IPS DF 6.9 (cell line): ENCODE results near the gene SCNN1A.
"Not testable (repeated sequence)": the region's sequence is repeated elsewhere in the genome, so short reads cannot be mapped to it uniquely, and the experiment has no call there.

Experiments used
- DNase-seq: peaks from one replicate; pipeline ENCODE4 v3.0.0-alpha.2; 2013; ENCODE audit warnings: low read depth, low spot score
- H3K27ac ChIP-seq: one replicate; pipeline ENCODE4 v1.5.1; 2013; ENCODE audit warnings: low read length, control low read depth
- H3K27me3 ChIP-seq: 2 replicates; pipeline ENCODE4 v1.6.1; 2013; ENCODE audit warnings: mild to moderate bottlenecking, low read length; ENCODE audit not compliant: control insufficient read depth, insufficient read depth
- H3K36me3 ChIP-seq: 2 replicates; pipeline ENCODE4 v1.6.1; 2013; ENCODE audit warnings: low read length; ENCODE audit not compliant: control insufficient read depth, insufficient read depth
- H3K4me1 ChIP-seq: 2 replicates; pipeline ENCODE4 v1.6.1; 2013; ENCODE audit warnings: low read length; ENCODE audit not compliant: control insufficient read depth, insufficient read depth
- H3K4me3 ChIP-seq: 2 replicates; pipeline ENCODE4 v1.5.1; 2013; ENCODE audit warnings: mild to moderate bottlenecking, low read length
- H3K9me3 ChIP-seq: 2 replicates; pipeline ENCODE4 v1.6.1; 2013; ENCODE audit warnings: low read length, inconsistent platforms; ENCODE audit not compliant: control insufficient read depth, insufficient read depth
- WGBS: extraction: QIAGEN DNeasy Blood & Tissue Kit; methylation state at CpG from one replicate; pipeline ENCODE4 v1.1.7; 2013; ENCODE audit warnings: mixed read lengths, missing lambda C conversion rate; ENCODE audit not compliant: insufficient read length, insufficient coverage; 5-methylcytosine and 5-hydroxymethylcytosine counted together

Gene SCNN1A

DNA sequence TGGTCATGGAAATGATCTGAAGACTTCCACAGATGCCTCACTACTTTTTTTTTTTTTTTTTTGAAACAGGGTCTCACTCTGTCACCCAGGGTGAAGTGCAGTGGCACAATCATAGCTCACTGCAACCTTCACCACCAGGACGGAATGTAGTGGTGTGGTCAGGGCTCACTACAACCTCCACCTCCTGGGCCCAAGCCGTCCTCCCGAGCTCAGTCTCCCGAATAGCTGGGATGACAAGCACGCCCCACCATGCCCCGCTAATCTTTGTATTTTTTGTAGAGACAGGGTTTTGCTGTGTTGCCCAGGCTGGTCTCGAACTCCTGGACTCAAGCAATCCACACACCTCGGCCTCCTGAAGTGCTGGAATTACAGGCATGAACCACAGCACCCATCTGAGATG, 36.8 kb downstream of the SCNN1A start:
- H3K27me3 ChIP-seq, H3K4me3 ChIP-seq, H3K36me3 ChIP-seq, DNase-seq, H3K27ac ChIP-seq, H3K9me3 ChIP-seq: not testable (repeated sequence)
- H3K4me1 ChIP-seq: peaks cover 22% of the 10 kb centered on the region
- no CpG with 5 or more reads among the region's 8 CpGs for WGBS

DNA sequence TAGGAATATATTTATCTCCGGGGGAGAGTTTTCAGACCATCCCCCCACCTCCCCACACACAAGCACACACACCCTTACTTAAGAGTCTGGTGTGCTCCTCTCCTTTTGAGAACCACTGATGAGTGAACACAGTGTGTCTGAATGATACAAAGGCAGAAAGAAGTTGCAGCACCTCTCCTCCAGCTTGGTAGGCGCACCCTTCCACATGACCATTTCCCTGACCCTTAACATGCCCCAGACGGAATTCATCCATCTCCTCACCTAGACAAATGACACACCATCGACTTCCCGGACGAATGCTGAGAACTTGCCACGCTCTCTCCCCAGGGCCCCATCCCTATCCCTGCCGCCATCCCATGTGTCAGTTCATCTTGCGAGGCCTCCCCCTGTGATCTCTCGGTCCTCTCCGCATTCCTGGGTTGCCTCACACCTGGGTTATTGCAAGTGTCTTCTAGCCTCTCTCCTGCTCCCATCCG, 37.4 kb downstream of the SCNN1A start:
- no CpG with 5 or more reads among the region's 12 CpGs for WGBS
- H3K9me3 ChIP-seq: no peaks in the 10 kb centered on the region
- H3K4me1 ChIP-seq: peaks cover 22% of the 10 kb centered on the region

DNA sequence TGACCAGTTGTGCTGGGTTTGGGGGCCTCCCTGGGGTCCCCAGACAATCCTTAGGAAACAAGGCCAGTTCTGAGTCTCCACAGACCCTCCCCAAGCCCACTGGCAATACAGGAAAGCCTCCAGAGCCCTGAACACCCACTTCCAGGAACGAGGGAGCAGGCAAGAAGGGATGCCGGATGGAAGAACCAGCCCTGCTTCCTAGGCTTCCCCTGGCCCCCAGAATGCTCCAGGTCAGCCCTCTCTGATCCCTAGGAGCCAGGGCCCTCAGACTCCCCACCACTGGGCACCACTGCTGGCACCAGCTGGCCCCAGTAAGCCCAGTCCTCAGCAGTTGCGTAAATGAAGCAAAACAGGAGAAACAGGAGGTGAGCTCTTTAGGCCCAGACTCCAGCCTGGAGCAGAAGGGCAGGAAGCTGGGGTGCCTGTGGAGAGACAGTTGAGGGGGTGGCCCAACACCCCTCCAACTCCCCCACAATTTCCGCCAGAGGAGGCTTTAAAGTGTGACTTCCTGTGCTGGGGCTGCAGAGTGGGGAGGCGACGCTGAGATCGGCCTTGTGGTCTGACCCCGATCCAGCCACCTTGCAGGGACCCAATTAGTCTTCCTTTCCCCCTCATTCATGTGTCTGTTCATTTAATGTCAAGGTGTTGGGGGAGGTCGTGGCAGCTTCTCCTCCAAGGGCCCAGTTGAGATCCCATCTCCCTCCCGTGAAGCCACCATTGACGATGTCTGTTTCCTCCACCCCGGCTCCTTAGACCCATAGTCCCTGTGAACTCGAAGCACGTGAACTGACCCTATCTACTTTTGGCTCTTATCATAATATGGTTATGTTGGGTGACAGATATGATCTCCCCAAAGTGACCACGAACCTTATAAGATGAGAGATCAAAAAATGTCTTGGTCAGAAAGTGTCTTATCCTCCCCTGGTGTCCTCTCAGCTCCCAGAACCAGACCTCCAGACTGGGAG, 38.2 kb downstream of the SCNN1A start:
- Histone ChIP-seq H3K27ac (peak overlapping the region; percentile 21), H3K4me1 (peaks cover 22% of the 10 kb centered on the region), H3K27me3 (no peaks in the 10 kb centered on the region), H3K36me3 (peaks cover 12% of the 10 kb centered on the region), H3K9me3 (no peaks in the 10 kb centered on the region), H3K4me3 (no peak overlapping the region)
- WGBS: no CpG with 5 or more reads among the region's 15 CpGs
- DNase-seq: no peak

More for the DNA sequence above, 37.4 kb downstream of the SCNN1A start:
- H3K4me3 ChIP-seq: no peak overlapping the region
- DNase-seq: no peak
- H3K27ac ChIP-seq: no peak overlapping the region
- peaks cover 8% of the 10 kb centered on the region for H3K36me3 ChIP-seq
- H3K27me3 ChIP-seq: no peaks in the 10 kb centered on the region

DNA sequence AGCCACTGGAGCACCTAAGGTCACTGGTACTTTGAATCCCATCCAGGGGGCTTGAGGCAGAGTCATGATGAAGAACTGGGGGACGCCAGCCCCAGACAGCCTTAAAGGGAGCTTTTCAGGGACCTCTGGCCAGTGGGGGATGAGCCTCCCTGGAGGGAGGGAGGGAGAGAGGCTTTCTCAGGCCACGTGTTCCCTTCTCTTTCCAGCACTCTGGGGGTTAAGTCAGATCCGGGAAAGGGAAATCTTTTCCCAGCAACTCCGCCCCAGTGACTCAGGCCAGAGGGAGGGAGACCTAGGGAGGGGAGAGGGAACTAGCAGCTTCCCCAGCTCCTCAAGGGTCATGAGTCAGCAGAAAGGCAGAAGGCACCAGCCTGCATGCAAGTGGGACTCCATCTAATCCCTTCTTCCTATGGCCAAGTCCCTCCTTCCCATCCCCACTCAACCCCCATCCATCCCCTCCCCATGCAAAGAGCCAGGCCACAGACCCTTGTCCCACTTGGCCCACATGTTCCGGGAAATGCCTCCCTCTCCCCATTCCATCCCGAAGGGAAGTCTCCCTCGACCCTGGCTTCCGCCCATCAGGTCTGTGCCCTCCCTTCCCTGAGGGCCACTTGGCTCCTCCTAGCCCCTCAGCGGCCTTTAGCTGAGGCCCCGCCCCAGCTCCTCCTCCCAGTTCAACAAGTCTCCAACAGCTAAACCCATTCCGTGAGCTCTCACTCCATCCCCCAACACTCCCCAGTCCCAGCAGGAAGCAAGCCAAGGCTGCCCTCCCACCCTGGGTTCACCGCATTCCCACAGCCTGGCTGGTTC, 39.1 kb downstream of the SCNN1A start:
- H3K36me3 ChIP-seq: peaks cover 12% of the 10 kb centered on the region
- peak overlapping the region; percentile 2; the same call in 1 of the 2 replicates for H3K4me3 ChIP-seq
- WGBS: no CpG with 5 or more reads among the region's 12 CpGs
- peak overlapping the region; percentile 55 for H3K27ac ChIP-seq
- peaks cover 20% of the 10 kb centered on the region for H3K4me1 ChIP-seq
- peak; percentile 96 for DNase-seq
- no peaks in the 10 kb centered on the region for H3K9me3 ChIP-seq
- H3K27me3 ChIP-seq: no peaks in the 10 kb centered on the region

DNA sequence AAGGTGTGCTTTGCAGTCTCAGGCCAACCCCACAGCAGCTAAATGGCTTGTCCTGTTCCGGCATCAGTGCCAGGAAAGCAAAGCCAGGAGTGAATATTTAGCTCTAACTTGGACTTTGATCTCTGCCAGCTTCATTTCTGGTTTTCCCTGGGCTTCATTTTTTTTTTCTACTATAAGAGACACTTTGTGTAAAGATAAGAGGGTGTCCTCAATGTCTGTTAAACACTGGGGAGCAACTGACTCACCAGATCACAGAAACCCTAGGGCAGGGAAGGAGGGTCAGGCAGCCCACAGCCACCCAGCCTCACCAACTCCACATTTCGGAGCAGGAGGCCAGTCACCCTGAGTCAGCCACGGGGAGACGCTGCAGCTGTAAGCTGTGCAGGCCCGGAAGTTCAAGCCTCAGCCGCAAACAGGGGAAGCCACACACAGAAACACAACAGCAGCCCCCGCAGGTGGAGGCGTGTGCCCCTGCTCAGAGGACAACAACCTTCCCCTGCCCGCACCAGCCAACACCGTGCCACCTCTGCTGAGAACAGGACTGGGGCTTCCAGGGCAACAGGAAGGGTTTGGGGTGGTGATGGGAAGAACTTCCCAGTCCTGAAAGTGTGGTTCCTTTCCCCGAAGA, 39.8 kb downstream of the SCNN1A start:
- Histone ChIP-seq H3K4me1 (peaks cover 20% of the 10 kb centered on the region), H3K27me3 (no peaks in the 10 kb centered on the region), H3K4me3 (no peak overlapping the region), H3K27ac (peak overlapping the region; percentile 55), H3K9me3 (no peaks in the 10 kb centered on the region), H3K36me3 (peaks cover 12% of the 10 kb centered on the region)
- DNase-seq: no peak
- WGBS: no CpG with 5 or more reads among the region's 11 CpGs

DNA sequence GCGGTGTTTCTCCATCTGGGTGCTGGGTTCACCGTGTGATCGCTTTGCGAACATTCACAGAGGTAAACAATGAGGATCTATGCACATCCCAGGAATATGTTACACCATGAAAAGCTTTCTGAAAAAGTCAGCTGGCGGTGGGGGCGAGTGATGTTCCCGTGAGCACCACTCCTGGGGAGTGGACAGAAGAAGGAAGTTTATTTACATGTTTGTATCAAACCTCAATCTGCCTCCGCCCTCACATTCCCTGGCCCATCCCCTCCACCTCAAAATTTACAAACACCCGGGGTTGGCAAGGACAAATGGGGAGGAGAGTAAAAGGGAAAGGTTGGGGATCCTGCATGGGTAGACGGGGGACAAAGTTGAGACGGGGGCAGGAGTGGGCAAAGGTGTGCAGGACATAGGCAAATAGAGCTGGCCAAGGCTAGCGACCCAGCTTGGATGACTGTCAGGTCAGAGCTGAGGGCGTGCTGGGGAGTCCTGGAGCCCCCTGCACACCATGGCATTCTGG, 40.4 kb downstream of the SCNN1A start:
- DNase-seq: no peak
- no peaks in the 10 kb centered on the region for H3K9me3 ChIP-seq
- H3K36me3 ChIP-seq: peaks cover 12% of the 10 kb centered on the region
- no peak overlapping the region for H3K4me3 ChIP-seq
- WGBS: no CpG with 5 or more reads among the region's 13 CpGs
- peaks cover 20% of the 10 kb centered on the region for H3K4me1 ChIP-seq
- no peak overlapping the region for H3K27ac ChIP-seq
- no peaks in the 10 kb centered on the region for H3K27me3 ChIP-seq

GRCh38 chr12:6334359-6334758, 41.0 kb downstream of the SCNN1A start:
- no peak overlapping the region for H3K27ac ChIP-seq

DNA sequence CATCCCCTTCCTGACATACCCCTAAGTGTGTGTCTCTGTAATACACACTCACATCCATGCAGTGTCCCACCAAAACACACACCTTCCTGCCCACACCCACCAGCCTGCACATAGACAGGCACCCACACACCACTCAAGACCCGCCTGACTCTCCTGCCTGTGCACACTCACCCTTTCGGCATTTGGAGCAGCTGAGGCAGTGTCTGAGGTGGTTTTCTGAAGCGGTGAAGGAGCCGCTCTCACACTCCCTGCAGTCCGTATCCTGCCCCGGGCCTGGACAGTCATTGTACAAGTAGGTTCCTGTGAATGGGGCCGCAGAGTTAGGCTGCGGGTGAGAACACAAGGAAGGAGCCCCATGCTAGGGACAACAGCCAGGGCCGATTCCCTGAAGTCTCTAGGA, 41.8 kb downstream of the SCNN1A start:
- no CpG with 5 or more reads among the region's 9 CpGs for WGBS
- no peak for DNase-seq
- Histone ChIP-seq H3K27me3 (no peaks in the 10 kb centered on the region), H3K4me1 (peaks cover 15% of the 10 kb centered on the region), H3K4me3 (no peak overlapping the region), H3K36me3 (peaks cover 25% of the 10 kb centered on the region), H3K9me3 (no peaks in the 10 kb centered on the region), H3K27ac (no peak overlapping the region)

More at GRCh38 chr12:6334359-6334758, 41.0 kb downstream of the SCNN1A start:
- Histone ChIP-seq H3K36me3 (peaks cover 17% of the 10 kb centered on the region), H3K4me1 (peaks cover 16% of the 10 kb centered on the region), H3K27me3 (no peaks in the 10 kb centered on the region), H3K4me3 (no peak overlapping the region), H3K9me3 (no peaks in the 10 kb centered on the region)
- no peak for DNase-seq
- WGBS: no CpG with 5 or more reads among the region's 5 CpGs

- no peak overlapping the region for H3K27ac ChIP-seq
These were observed 42.3 kb downstream of the SCNN1A start for GRCh38 chr12:6333029-6333428.

GRCh38 chr12:6332459-6332858, 42.9 kb downstream of the SCNN1A start:
- Histone ChIP-seq H3K27ac (no peak overlapping the region), H3K4me1 (peaks cover 12% of the 10 kb centered on the region), H3K4me3 (no peak overlapping the region), H3K27me3 (no peaks in the 10 kb centered on the region), H3K36me3 (peaks cover 28% of the 10 kb centered on the region), H3K9me3 (no peaks in the 10 kb centered on the region)
- no peak for DNase-seq
- no CpG with 5 or more reads among the region's 4 CpGs for WGBS

More at GRCh38 chr12:6333029-6333428, 42.3 kb downstream of the SCNN1A start:
- Histone ChIP-seq H3K27me3 (no peaks in the 10 kb centered on the region), H3K9me3 (no peaks in the 10 kb centered on the region), H3K36me3 (peaks cover 28% of the 10 kb centered on the region), H3K4me1 (peaks cover 14% of the 10 kb centered on the region), H3K4me3 (no peak overlapping the region)
- DNase-seq: no peak
- WGBS: no CpG with 5 or more reads among the region's 9 CpGs
